Lung (tissue), 12 donors: Measurements from ENCODE around the gene TBK1. TPM values are rescaled to one million over a fixed set of nuclear protein-coding genes. Genes with fewer than 3 reads are reported as not detected.

ENCODE experiments used
- ATAC-seq: fragments of 200-7000 bp; cut with Tn5 transposase; one replicate; pipeline ENCODE4 v1.9.1; 2020; ENCODE audit warnings: moderate number of reproducible peaks; ENCODE audit not compliant: insufficient read depth, low FRiP score
- DNase-seq, 3 donors: peaks; one replicate each; pipeline ENCODE4 v3.0.0-alpha.2; 2013 to 2017
- H3K27ac ChIP-seq, 2 donors: one replicate each; pipeline ENCODE4 v1.5.1; 2013; ENCODE audit warnings: mild to moderate bottlenecking in 2 of 2, moderate library complexity in 2 of 2, control low read depth in 1 of 2, inconsistent platforms in 1 of 2, low read depth in 1 of 2, low read length in 1 of 2
- H3K27me3 ChIP-seq, 3 donors: one replicate each; pipeline ENCODE4 v1.5.1; 2013; ENCODE audit warnings: low read length in 2 of 3; ENCODE audit not compliant: control insufficient read depth in 3 of 3, insufficient read depth in 3 of 3
- H3K36me3 ChIP-seq, 4 donors: one replicate each; pipeline ENCODE4 v1.5.1; 2013; ENCODE audit warnings: low read length in 4 of 4, mild to moderate bottlenecking in 1 of 4, moderate library complexity in 1 of 4; ENCODE audit not compliant: control insufficient read depth in 4 of 4, insufficient read depth in 4 of 4
- H3K4me1 ChIP-seq, 5 donors: one replicate each; pipeline ENCODE4 v1.5.1; 2013; ENCODE audit warnings: low read length in 5 of 5, mild to moderate bottlenecking in 2 of 5, moderate library complexity in 1 of 5; ENCODE audit not compliant: control insufficient read depth in 5 of 5, insufficient read depth in 5 of 5
- H3K4me3 ChIP-seq: one replicate; pipeline ENCODE4 v1.5.1; 2013; ENCODE audit warnings: mild to moderate bottlenecking, control low read depth, moderate library complexity
- H3K9ac ChIP-seq, 2 donors: one replicate each; pipeline ENCODE4 v1.5.1; 2013; ENCODE audit warnings: low read length in 2 of 2, control low read depth in 1 of 2; ENCODE audit not compliant: insufficient read depth in 1 of 2
- H3K9me3 ChIP-seq, 4 donors: one replicate each; pipeline ENCODE4 v1.5.1; 2013; ENCODE audit warnings: low read length in 3 of 4, mild to moderate bottlenecking in 1 of 4, moderate library complexity in 1 of 4; ENCODE audit not compliant: control insufficient read depth in 4 of 4, insufficient read depth in 3 of 4
- CTCF ChIP-seq: IDR thresholded peaks from 2 replicates; pipeline ENCODE4 v1.5.1; 2012; ENCODE audit warnings: mild to moderate bottlenecking; ENCODE audit errors: control extremely low read depth, extremely low read depth
- WGBS, 2 donors: extraction: QIAGEN DNeasy Blood & Tissue Kit; methylation state at CpG; one replicate each; pipeline ENCODE4 v1.1.7; 2013; 5-methylcytosine and 5-hydroxymethylcytosine counted together
- polyA plus RNA-seq, 2 donors: library from polyadenylated mRNA; stranded (reverse); fragments of 200-250 nt; gene quantifications; one replicate each; pipeline ENCODE4 v1.2.1, GENCODE V29; 2013
- total RNA-seq, 2 donors: library from RNA; depleted of rRNA in 1 of 2; stranded (reverse); fragments of >200 nt in 1 of 2; gene quantifications; one replicate each; pipeline ENCODE4 v1.2.1, GENCODE V29; 2014 to 2021
- donor health status: control.
- donor health status: control.
- donor health status: Bipolar disorder and iron deficiency.
- donor health status: healthy.
- donor health status: DM: yes; HTN: yes; CAD: no.

Gene TBK1
- total and polyA plus RNA-seq, 4 donors = 14.5 to 50.1 (median 18.7) TPM

GRCh38 chr12:64459394-64459891 is 7.5 kb downstream of the TBK1 start:
- WGBS, 2 donors = 13 to 24% methylated on average over 3 of the region's 3 CpGs
- Histone ChIP-seq H3K36me3 (peaks cover 4 to 13% (median 11%) of the 10 kb centered on the region in 4 donors), H3K27me3 (no peaks in the 10 kb centered on the region), H3K27ac (peak overlapping the region; percentile 53 to 60), H3K9me3 (no peaks in the 10 kb centered on the region), H3K4me3 (no peak overlapping the region), H3K9ac (peak overlapping the region in 1 of 2 donors; percentile 59), H3K4me1 (peaks cover 0 to 14% (median 8%) of the 10 kb centered on the region in 5 donors)
- TF ChIP-seq CTCF = no peak
- ATAC-seq (no peak), DNase-seq (no peak)

GRCh38 chr12:64461634-64462414 is 9.9 kb downstream of the TBK1 start:
- H3K4me1 ChIP-seq = peaks cover 0 to 10% (median 0%) of the 10 kb centered on the region in 5 donors
- ATAC-seq (no peak), DNase-seq (no peak)
- H3K4me3 ChIP-seq = no peak overlapping the region
- no peaks in the 10 kb centered on the region for H3K27me3 ChIP-seq
- no peak for TF ChIP-seq CTCF
- no peak overlapping the region for H3K9ac ChIP-seq
- no peak overlapping the region for H3K27ac ChIP-seq
- 79 to 84% methylated on average over 2 of the region's 2 CpGs for WGBS, 2 donors
- no peaks in the 10 kb centered on the region for H3K9me3 ChIP-seq
- peaks cover 6 to 24% (median 16%) of the 10 kb centered on the region in 4 donors for H3K36me3 ChIP-seq

DNA sequence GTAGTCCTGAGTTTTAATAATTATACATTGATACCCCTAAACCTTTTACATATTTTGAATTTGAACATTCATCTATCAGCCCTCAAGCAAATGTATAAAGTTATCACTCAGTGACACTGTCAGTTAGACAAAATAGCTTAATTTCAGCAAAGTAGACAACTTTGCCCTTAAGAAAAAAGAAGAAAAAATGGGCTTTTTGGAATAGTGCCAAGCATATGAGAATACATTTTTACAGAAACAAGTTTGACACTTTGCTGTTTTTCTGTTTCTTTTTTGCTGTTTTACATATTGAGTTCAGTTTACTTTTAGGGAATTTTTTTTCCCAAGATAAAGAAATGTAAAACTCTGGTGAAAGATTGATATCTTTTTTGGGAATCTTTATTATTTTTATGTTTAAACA is 14.3 kb downstream of the TBK1 start:
- Histone ChIP-seq H3K27me3 (no peaks in the 10 kb centered on the region), H3K36me3 (peaks cover 8 to 28% (median 22%) of the 10 kb centered on the region in 4 donors), H3K9ac (no peak overlapping the region), H3K9me3 (no peaks in the 10 kb centered on the region), H3K27ac (no peak overlapping the region), H3K4me1 (peaks cover 0 to 12% (median 0%) of the 10 kb centered on the region in 5 donors), H3K4me3 (no peak overlapping the region)
- no peak for TF ChIP-seq CTCF
- ATAC-seq (no peak), DNase-seq (no peak)
